GF-D8 (cell line): ENCODE data around the gene PLA2G4D.
A peak's percentile ranks its signal among the peaks of the same experiment; 100 is the strongest.
"Not testable (repeated sequence)": the region's sequence is repeated elsewhere in the genome, so short reads cannot be mapped to it uniquely, and the experiment has no call there.

Experiments used
- DNase-seq: peaks from one replicate; lab custom pipeline; 2025; lab: John Stamatoyannopoulos, UW

PLA2G4D gene

GRCh38 chr15:42123546-42123945 lies 29.2 kb upstream of the PLA2G4D start:
- no peak for DNase-seq

- no peak for DNase-seq
These were observed 27.3 kb upstream of the PLA2G4D start for GRCh38 chr15:42121682-42122081.

GRCh38 chr15:42121021-42121420 lies 26.7 kb upstream of the PLA2G4D start:
- peak; percentile 59 for DNase-seq

- DNase-seq = no peak
These were observed 25.9 kb upstream of the PLA2G4D start for GRCh38 chr15:42120285-42120684.

GRCh38 chr15:42119446-42119760 lies 25.0 kb upstream of the PLA2G4D start:
- no peak for DNase-seq

- no peak for DNase-seq
These were observed 24.5 kb upstream of the PLA2G4D start for GRCh38 chr15:42118650-42119445.

- DNase-seq = peak; percentile 92
These were observed 17.6 kb upstream of the PLA2G4D start for GRCh38 chr15:42111924-42112323.

GRCh38 chr15:42110367-42110766 lies 16.0 kb upstream of the PLA2G4D start:
- DNase-seq = no peak

GRCh38 chr15:42108806-42109205 lies 14.4 kb upstream of the PLA2G4D start:
- DNase-seq = peak; percentile 33

- no peak for DNase-seq
These were observed 13.8 kb upstream of the PLA2G4D start for GRCh38 chr15:42108189-42108588.

- no peak for DNase-seq
These were observed 13.1 kb upstream of the PLA2G4D start for GRCh38 chr15:42107473-42107872.

- DNase-seq = no peak
These were observed 11.9 kb upstream of the PLA2G4D start for GRCh38 chr15:42106288-42106687.

- DNase-seq = no peak
These were observed 9.9 kb upstream of the PLA2G4D start for GRCh38 chr15:42104095-42104891.

GRCh38 chr15:42102646-42103235 lies 8.4 kb upstream of the PLA2G4D start:
- no peak for DNase-seq

GRCh38 chr15:42101861-42102260 lies 7.5 kb upstream of the PLA2G4D start:
- DNase-seq = no peak

GRCh38 chr15:42100021-42100800 lies 5.8 kb upstream of the PLA2G4D start:
- no peak for DNase-seq

- DNase-seq = no peak
These were observed 2.7 kb upstream of the PLA2G4D start for GRCh38 chr15:42097018-42097417.

- DNase-seq = no peak
These were observed 396 bp downstream of the PLA2G4D start for GRCh38 chr15:42093966-42094365.

- DNase-seq = no peak
These were observed 1.7 kb downstream of the PLA2G4D start for GRCh38 chr15:42092398-42093318.

GRCh38 chr15:42091753-42092397 lies 2.5 kb downstream of the PLA2G4D start:
- DNase-seq = not testable (repeated sequence)

GRCh38 chr15:42090781-42091180 lies 3.6 kb downstream of the PLA2G4D start:
- DNase-seq = no peak
